Stimulated activated CD8-positive, alpha-beta memory T cell treated with anti-CD3 and anti-CD28 coated beads, Interleukin-4, amount 100 ng/mL, for 48 hours (primary cell): ENCODE data around the gene HAO1.

Experiments
- DNase-seq: peaks from one replicate; pipeline ENCODE4 v3.0.0-alpha.2; 2020

HAO1 gene

DNA sequence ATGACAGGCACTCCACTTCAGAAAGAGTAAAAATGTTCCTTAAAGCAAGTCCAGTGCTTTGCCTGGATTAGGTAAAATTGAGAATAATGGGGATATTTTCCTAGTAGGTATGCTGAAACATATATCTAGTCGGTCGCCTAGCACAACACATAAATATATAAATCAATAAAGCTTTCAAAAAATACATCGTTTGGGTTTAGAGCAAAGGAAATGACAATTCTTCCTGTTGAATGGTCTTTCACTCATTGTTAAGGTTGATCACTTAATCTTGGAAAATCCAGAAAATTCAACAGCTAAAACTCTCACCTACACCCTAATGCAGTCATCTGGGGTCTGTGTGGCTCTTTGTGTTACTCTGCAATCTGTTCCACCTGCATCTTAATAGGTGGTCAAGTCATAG is 13.9 kb downstream of the HAO1 start:
- DNase-seq, result no peak

DNA sequence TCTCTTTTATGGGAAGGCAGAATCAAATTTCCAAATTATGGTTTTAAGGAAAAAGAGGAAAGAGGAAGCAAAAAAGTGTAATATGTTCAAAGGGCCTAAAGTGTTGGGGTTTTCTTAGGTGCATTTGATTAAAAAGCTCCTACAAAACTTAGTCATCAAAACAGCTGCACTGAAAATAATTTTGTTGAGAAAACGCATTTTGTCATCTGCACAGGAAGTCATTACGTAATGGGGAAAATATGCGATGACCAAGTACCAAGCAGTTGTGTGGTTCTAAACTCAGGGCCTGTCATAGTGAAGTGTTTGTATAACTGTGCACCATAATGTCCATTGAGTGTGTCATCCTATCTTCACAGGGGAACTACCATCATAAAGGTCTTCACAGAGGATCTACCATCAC is 15.6 kb downstream of the HAO1 start:
- DNase-seq, result no peak

DNA sequence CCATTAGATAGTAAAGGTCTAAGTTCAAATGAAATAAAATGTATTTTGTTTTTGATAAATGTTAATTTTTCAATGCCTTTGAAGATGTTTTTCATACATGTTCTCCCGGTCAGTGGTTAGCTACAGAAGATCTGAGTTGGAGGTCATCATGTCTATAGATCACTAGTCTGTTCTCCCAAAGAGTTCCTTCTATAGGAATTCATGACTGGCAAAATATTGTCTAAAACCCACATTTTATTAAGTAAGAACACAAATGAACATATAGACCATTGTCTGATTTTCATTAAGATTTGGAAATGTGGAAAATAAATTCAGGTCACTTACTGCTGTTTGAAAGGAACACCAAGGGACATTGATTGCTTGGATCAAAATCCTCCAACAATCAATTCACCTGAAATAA is 23.6 kb downstream of the HAO1 start:
- no peak for DNase-seq

DNA sequence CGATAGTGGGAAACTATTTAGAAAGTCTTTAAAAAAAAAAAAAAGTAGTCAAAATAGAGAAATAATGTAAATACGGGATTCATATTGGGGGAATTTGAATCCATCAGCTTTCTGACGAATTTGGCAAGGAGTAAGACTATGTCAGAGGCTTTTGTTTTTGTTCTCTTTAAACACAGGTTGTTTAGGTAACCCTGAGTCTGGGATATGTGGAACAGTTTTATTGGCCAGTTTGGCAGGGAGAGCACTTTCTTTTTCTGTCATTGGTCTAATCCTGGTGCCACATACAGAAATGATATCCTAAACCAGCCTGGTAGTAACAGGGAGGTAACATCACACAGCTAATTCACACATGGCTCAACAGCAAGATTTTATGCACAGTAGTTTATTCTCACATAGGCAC is 27.7 kb downstream of the HAO1 start:
- DNase-seq, result no peak

DNA sequence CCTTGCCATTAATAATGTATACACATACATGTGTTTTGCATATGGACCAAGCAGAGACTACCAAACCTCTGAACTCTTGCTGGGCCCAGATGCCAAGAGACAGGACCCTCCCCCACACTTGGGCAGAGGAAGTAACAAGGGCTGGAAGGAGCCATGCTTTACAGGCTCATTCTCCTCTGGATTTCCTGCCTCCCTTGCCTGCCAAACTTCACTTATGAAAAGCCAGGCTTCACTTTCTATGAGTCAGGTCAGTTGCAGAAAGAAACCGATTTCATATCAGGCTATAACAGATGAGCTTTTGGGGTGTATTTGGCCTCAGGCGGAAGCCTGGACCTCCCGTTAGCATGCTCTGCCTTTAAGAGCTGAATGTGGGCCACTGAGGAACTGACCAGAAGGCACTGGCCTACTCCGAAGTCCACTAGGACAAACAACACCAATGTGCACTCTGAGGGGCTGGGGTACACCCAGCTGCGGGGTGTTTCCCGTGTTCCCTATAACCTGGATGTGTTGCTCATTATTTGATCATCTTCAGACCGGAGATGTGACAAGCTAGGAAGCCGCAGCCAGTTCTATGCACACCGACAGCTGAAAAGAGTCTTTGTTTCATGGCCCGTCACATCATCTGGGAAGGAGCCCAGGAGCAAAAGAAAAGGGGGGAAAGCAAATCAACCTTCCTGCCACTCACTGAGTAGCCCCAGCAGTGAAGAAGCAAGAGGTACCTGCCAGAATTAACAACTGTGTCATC is 28.5 kb downstream of the HAO1 start:
- no peak for DNase-seq

DNA sequence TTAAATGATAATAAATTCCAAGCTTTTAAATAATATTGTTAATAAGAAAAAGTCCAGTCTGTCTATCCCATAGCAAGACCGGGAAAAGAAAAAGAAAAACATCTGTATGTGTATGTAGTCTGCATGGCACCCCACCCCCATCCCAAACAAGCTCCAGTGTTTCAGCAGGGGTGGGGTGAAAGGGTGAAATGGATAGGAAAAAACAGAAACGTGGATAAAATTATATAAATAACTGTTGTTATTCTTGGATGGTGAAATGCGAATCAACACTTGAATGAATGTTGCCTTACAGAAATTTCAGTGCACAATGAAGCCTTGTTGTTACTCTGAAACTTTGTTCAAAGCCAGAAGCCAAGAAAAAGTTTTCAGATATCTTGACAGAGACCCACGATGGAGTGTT is 31.4 kb downstream of the HAO1 start:
- DNase-seq, result no peak

DNA sequence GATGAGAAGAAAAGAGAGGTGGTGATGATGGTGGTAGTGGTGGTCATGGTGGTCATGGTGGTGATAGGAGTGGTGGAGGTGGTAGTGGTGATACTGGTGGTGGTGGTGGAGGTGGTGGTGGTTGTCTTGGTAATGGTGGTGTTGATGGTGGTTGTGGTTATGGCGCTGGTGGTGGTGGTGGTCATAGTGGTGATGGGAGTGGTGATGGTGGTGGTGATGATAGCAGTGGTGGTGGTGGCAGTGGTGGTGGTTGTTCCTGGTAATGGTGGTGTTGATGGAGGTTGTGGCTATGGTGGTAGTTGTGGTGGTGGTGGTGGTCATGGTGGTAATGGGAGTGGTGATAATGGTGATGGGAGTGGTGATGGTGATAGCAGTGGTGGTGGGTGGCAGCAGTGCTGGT is 36.8 kb downstream of the HAO1 start:
- no peak for DNase-seq

DNA sequence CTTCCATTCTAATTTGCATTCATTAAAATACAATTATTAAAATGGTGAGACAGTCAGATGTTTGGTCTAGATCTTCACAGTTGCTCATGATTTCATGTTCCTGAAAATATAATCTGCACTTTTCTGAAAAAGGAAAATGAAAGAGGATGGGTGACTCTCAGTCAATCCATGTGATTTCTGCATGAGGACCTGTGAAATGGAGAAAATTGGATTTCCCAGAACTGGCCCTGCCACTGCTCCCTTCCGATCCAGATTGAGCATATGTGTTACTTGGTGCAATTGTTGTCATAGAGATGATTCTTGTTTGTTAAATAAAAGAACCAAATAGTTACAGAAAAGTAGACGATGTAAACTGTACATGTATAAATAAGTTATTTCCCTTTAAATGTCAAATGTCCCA is 37.4 kb downstream of the HAO1 start:
- DNase-seq, result no peak

DNA sequence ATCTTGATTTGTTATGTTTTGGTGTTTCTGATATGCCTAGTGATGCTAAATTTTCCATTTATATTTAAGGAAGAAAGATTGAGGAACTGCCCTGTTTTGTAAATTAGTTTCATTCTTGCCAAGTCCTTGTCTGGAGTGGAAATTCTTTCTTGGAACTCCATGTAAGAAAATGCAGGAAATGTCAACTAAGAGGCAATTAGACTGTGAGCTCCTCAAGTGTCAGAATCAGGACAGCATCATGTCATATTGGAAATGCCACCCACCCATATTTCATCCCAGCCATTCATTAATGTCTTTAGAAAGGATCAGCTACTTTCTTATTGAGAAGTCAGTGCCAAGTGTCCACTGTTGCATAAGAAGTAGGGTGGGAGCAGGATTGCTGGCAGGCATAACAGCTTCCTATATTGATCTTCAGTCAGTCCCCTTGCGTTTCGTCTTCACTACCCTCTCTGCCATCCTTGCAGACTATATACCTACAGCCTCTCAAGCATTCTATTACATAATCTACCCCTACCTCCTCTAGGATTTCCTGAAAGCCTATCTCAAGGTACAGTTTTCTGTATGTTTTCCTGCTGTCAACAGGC is 42.4 kb downstream of the HAO1 start:
- no peak for DNase-seq

DNA sequence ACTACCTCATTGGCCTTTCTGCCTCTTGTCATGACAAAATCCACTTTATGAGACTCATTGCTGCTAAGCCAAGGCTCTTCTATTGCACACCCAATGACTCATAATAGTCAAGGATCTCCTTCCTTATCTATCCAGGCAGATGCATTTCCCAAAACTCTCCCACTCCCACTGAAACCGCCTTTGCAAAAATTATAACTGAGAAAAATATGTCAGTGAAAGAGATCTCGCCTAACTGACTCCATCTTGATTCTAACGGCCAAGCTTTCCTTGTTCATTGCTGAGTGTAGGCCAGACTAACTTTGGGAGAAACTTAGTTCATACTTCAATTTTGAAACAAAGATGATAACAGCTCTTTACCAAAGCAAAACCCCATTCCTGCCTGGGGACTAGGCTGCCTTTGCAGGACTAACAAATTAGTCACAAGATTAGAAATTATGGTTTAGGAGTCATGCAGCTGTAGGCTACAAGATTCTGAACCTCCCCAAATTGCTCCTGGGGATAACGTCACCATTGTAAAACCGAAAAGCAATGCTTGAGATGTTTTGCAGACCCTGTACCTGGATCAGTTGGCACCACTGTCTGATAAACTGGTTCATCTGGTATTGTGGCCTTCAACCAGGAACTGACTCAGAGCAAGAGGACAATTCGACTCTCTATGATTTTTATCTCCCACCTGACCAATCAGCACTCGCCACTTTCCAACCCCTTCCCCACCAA is 47.1 kb downstream of the HAO1 start:
- DNase-seq, result no peak

DNA sequence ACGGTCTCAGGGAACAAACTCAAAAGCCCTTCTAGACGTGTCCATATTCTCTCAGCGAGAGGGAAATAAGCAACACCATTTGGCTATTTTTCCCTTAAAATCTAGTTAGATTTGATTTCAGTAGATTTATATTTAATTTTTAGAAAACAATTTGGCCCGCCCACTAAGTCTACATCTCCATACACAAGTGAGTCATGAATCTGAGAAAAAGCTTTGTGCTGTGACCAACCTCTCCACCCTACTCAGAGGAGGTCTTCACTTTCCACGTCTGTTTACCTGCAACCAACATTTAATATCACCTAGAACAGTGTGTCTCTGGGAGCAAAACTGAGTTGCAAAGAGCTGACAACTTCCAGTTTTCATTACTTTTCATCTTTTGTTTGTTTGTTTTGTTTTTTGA is 48.6 kb downstream of the HAO1 start:
- no peak for DNase-seq

DNA sequence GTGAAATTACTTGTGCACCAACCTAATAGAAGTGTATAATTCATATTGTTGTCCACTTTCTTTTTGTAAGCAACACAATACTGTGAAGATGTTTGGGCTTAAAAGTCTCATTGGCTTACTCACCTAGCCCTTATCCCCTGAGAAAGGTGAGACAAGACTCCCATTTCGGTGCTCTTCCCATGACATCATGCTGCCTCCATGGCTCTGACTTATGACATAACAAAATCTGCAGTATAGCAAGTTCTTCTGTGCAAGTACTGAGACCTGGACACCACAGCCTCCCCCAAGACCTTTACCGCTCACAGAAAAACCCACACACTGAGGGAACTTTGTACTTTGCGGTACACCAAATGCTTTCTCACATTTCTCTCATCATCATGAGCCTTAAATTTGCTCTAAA is 50.5 kb downstream of the HAO1 start:
- DNase-seq, result no peak

DNA sequence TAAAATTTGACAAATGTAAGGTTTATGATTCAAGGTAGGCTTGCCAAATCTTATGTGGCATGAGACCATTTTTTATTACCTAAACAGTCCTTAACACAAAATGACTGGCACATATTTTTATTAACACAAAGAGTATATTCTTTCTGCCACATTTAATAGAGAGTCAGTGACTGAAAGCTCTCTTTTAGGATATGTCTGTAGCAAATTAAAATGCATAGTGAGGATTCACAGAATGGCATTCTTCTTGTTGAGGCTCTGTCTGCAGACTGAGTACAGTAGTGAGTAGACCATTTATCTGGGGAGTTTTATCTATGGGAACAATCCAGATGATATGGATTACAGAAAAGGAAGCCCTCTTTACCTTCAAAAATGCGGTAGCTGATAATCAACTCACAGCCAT is 56.5 kb downstream of the HAO1 start:
- DNase-seq, result no peak

DNA sequence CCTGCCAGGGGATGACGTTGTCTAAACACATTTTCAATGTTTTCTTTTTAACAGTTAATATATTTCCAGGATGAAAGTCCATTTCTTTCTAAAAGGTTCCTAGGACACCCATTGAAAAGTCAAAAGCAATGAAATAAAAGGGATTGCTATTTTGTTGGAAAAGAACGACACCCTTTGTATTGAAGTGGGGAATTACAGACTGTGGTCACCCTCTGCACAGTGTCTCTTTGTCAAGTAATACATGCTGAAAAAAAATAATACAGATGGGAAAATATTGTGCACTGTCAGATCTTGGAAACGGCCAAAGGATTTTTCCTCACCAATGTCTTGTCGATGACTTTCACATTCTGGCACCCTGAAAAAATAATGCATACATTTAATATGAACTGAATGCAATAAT is 56.9 kb downstream of the HAO1 start:
- DNase-seq, result no peak

DNA sequence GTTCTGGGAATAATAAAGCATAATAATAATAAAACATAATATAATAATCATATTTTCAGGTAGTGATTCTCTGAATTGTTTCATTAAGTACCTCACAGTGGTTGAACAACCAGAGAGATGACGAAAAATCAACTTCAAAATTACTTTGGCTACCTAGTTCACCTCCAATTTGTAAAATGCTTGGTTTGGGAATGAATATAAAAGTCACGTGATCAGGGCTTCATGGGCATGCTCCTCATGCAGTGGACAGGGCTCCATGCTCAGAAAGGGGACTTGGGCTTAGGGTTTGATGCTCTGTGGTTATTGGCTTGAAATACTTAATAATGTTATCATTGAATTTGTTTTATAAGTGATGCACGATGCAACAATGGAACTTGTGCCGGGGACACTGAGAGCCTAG is 58.2 kb downstream of the HAO1 start:
- DNase-seq, result no peak

DNA sequence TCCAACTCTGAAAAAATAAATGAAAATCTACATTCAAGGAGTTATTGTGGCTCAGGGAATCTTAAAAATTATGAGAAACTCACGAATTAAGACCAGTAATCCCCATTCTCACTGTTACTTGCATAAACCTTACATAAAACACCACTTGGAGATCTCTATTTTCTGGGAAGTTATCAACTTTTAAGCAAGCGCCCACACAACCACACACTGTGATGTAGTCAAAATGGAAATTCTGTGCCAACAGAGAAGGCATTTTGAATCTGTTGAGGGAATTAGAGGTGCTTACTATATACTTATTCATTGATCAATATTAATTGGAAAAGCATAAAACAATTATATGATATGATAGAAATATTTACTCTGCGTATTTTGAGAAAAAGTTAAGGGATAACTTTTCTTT is 58.7 kb downstream of the HAO1 start:
- no peak for DNase-seq

DNA sequence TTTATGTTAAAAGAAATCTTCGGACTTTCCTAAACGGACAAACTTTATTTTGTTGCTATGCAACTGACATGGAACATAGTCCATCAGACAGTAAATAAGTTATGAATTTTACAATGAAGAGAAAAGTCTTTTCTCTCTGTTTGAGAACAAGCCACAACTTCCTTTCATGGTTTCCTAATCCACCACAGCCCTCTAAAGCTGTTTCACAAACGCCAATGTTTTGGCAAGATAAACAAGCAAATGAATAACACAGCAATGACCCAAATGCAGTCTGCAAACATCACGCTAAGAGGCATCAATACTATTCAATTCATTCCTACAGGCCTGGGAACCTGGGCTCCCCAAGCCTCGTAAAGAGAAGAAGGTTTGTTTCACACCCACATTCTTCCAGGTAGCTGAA is 60.4 kb downstream of the HAO1 start:
- no peak for DNase-seq

DNA sequence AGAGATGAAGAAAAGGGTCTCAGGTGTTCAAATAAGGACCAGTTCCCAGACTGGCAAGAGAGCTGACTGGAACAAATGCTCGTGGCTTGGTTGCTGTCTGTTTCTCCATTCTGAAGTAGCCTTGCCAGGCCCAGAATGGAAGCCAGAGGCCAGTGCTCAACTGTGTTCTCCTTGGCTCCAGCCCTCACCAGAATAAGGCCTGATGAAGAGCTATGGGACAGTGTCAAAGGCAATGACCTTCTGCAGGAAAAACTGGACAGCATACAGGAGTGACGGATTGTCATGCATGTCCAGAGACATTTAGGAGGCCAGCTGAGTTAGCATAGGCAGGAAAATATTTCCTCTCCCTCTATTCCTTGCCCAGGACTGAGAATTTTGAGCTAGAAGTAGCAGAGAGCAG is 72.2 kb downstream of the HAO1 start:
- no peak for DNase-seq

DNA sequence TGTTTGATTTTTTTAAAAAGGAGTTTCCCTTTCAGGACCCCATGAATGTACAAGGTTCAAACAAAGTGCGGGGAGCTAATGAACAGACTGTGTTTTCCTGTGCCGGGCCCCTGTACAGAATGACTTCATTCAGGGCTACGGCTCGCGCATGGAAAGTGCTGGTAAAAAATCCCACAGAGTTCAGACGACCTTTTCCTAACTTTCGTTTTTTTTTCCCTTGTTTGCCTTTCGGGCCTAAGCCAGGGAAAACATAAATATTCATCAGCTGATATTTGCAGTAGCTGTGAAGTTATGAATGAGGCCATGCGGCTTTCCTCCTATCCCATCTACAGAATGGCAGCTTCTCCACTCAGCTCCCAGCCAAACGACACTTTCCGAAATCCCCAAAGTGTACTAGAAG is 74.0 kb downstream of the HAO1 start:
- DNase-seq, result no peak

DNA sequence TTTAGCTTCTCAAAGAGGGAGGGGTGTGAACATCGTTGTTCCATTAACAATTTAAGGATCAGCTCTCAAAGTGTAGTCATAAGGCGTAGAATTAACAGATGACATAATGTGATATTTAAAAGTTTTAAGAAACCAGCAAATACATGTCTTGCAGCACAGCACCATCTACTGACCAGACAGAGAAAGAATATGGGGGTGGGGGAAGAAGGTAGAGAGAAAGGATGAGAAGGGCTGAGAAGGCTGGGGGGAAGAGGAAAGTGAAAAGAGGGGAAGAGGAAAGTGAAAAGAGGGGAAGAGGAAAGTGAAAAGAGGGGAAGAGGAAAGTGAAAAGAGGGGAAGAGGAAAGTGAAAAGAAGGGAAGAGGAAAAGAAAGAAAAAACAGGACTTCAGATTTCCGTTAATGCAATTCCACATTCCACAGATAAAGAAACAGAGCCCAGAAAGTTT is 80.9 kb downstream of the HAO1 start:
- no peak for DNase-seq

DNA sequence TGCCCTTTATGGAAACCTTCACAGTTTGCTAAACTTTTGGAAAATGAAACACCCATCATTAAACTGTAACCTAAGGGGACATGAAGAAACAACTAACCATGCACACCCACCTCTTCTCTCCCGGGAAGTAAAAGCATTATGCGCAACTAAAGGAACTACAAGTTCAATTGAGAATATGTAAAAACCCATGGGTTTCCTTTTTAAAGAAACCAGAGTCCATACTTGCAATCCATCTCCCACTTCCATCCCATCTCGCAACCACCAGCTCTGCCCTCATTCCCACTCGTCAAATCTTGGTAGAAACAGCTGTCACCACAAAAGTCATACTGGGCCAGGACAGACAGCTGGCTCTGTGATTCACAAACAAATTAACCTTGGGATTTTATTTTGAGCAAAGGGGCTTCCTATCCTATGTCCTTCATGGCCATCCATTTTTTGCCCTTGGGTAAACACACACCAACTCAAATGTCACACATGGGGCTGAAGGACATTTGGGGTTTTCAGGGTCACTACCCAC is 81.5 kb downstream of the HAO1 start:
- DNase-seq, result no peak

DNA sequence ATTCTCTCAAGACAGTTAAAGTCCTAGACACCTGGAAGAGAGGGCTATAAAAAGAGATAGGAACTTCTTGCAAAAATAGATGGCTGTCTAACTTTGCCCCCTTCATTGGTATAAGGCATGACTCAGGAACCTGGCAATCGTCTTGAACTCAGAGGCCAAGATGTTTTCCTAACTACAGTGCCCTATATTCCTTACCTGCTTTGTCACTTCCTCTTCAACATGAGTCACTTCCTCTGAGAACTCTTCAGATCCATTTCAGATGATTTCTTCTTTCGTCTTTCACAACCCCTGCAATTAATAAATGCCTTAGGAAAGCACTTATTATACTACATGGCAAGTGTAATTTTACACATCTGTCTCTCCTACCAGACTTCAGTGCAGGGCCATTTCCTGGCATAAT is 83.5 kb downstream of the HAO1 start:
- no peak for DNase-seq

DNA sequence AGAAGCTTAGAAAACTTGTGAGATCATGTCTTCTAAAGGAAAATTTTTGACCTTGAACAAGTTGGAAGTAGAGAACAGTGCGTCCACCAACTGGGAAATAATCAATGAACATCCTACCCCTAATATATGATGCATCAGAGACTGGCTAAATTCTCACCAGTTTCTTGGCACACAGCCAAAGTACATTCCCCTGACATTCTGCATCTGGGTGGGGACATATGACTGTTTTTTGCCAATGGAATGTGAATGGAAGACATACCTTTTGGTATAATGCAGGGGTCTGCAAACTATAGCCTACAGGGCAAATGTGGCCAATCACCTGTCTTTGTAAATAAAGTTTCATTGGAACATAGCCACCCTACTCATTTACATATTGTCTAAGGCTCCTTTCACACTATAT is 84.7 kb downstream of the HAO1 start:
- no peak for DNase-seq

DNA sequence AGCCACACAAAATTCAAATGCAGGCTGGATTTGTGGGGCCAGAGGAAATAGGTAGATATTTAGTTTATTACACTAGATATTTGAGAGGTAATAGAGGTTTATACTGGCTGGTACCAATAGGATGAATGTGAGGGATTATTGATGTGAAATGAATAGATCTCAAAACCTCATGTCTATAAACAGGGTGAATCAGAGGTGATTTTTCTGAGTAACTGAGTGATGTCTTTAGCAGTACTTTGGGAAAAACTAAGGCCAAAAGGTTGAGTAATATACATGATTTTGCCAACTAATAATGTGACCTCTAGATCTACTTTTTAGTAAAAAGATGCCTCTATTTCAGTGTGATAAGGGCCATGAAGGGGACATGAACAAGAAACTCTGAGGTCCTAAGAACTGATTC is 86.8 kb downstream of the HAO1 start:
- no peak for DNase-seq
